HEK293T (cell line): ENCODE data around the gene TCHP.

ENCODE experiments used
- BHLHE40 ChIP-seq: fragments of 450-650 bp; IDR thresholded peaks from 2 replicates; pipeline ENCODE4 v1.6.1; 2016; ENCODE audit warnings: mild to moderate bottlenecking, moderate library complexity, borderline replicate concordance
- ELF4 ChIP-seq: fragments of 450-650 bp; IDR thresholded peaks from 2 replicates; pipeline ENCODE4 v1.6.1; 2017; ENCODE audit warnings: antibody characterized with exemption
- FOXA1 ChIP-seq: fragments of 450-650 bp; IDR thresholded peaks from 2 replicates; pipeline ENCODE4 v1.6.1; 2016; ENCODE audit warnings: mild to moderate bottlenecking
- FOXK2 ChIP-seq: fragments of 450-650 bp; IDR thresholded peaks from 2 replicates; pipeline ENCODE4 v1.6.1; 2016; ENCODE audit warnings: mild to moderate bottlenecking
- LEF1 ChIP-seq: fragments of 450-650 bp; IDR thresholded peaks from 2 replicates; pipeline ENCODE4 v1.6.1; 2017; ENCODE audit warnings: mild to moderate bottlenecking, borderline replicate concordance
- SP1 ChIP-seq: fragments of 450-650 bp; IDR thresholded peaks from 2 replicates; pipeline ENCODE4 v1.6.1; 2017
- SUZ12 ChIP-seq: fragments of 450-650 bp; IDR thresholded peaks from 2 replicates; pipeline ENCODE4 v1.6.1; 2016; ENCODE audit warnings: mild to moderate bottlenecking

GRCh38 chr12:109946913-109947312 is 46.8 kb downstream of the TCHP start:
- TF ChIP-seq FOXK2 (no peak), SP1 (no peak), FOXA1 (no peak), BHLHE40 (no peak), ELF4 (no peak), SUZ12 (no peak), LEF1 (no peak)
